HUDEP-2 (cell line): ENCODE results near the gene KRT23.

Source experiments
- DNase-seq, 76 experiments: peaks; one replicate each; lab custom pipeline; 2025; ENCODE audit not compliant: unreplicated experiment in 76 of 76; lab: John Stamatoyannopoulos, UW

The KRT23 gene

GRCh38 chr17:40937384-40937819 is at the start of gene KRT23:
KRT23 (minus strand) TSS chr17:40937646; CDS start chr17:40936603, 1,043 bp downstream.
- DNase-seq: no peak

- DNase-seq: no peak
These were observed 49.5 kb upstream of the KRT23 start for GRCh38 chr17:40986920-40987319.

- DNase-seq: no peak
These were observed 46.8 kb upstream of the KRT23 start, which contains the start of gene KRT40 for GRCh38 chr17:40984226-40984625. KRT40 (minus strand) TSS chr17:40984326; CDS start chr17:40984273, 53 bp downstream.

- DNase-seq: no peak
These were observed 43.7 kb upstream of the KRT23 start for GRCh38 chr17:40981115-40981514.

- DNase-seq: no peak
These were observed 43.1 kb upstream of the KRT23 start for GRCh38 chr17:40980596-40980995.

GRCh38 chr17:40980117-40980516 is 42.7 kb upstream of the KRT23 start:
- DNase-seq: no peak

- no peak for DNase-seq
These were observed 41.2 kb upstream of the KRT23 start for GRCh38 chr17:40978575-40979151.

- DNase-seq: no peak
These were observed 38.1 kb upstream of the KRT23 start for GRCh38 chr17:40975516-40975915.

- no peak for DNase-seq
These were observed 36.9 kb upstream of the KRT23 start for GRCh38 chr17:40974366-40974765.

- DNase-seq: no peak
These were observed 30.1 kb upstream of the KRT23 start for GRCh38 chr17:40967582-40967981.

- DNase-seq: no peak
These were observed 29.4 kb upstream of the KRT23 start, which contains the start of gene KRT39 for GRCh38 chr17:40966848-40967247. KRT39 (minus strand) TSS chr17:40966948; CDS start chr17:40966856, 92 bp downstream.

- no peak for DNase-seq
These were observed 26.4 kb upstream of the KRT23 start for GRCh38 chr17:40963838-40964237.

- no peak for DNase-seq
These were observed 24.7 kb upstream of the KRT23 start for GRCh38 chr17:40962059-40962561.

GRCh38 chr17:40961591-40961990 is 24.1 kb upstream of the KRT23 start:
- DNase-seq: no peak

GRCh38 chr17:40960144-40960543 is 22.7 kb upstream of the KRT23 start:
- DNase-seq: no peak

GRCh38 chr17:40958086-40958953 is 20.9 kb upstream of the KRT23 start:
- DNase-seq: no peak

- DNase-seq: no peak
These were observed 19.2 kb upstream of the KRT23 start for GRCh38 chr17:40956401-40957254.

GRCh38 chr17:40953881-40954280 is 16.4 kb upstream of the KRT23 start:
- no peak for DNase-seq

- no peak for DNase-seq
These were observed 15.2 kb upstream of the KRT23 start for GRCh38 chr17:40952661-40953060.

GRCh38 chr17:40952154-40952553 is 14.7 kb upstream of the KRT23 start:
- DNase-seq: no peak
